Small intestine (tissue), 7 donors: ENCODE data around the gene MMP24OS. TPM values are rescaled to one million over a fixed set of nuclear protein-coding genes. Genes with fewer than 3 reads are reported as not detected.
"Not testable (repeated sequence)": the region's sequence is repeated elsewhere in the genome, so short reads cannot be mapped to it uniquely, and the experiment has no call there.

Source experiments
- DNase-seq, 2 donors: peaks; one replicate each; pipeline versions ENCODE4 v3.0.0 to v3.0.0-alpha.2; 2013
- FAIRE-seq: peaks from 2 replicates; lab custom pipeline; 2012; peaks lifted over from hg19 to GRCh38; lab: Jason Lieb, UNC
- H3K27ac ChIP-seq, 3 donors: one replicate each; pipeline ENCODE4 v1.5.1; 2013; ENCODE audit warnings: low read length in 2 of 3, mild to moderate bottlenecking in 2 of 3, control low read depth in 1 of 3, inconsistent platforms in 1 of 3, low read depth in 1 of 3, moderate library complexity in 1 of 3
- H3K27me3 ChIP-seq, 3 donors: one replicate each; pipeline ENCODE4 v1.6.1; 2013; ENCODE audit warnings: low read length in 3 of 3, inconsistent platforms in 1 of 3; ENCODE audit not compliant: control insufficient read depth in 3 of 3, insufficient read depth in 3 of 3
- H3K36me3 ChIP-seq, 3 donors: one replicate each; pipeline ENCODE4 v1.6.1; 2013; ENCODE audit warnings: low read length in 3 of 3, inconsistent platforms in 1 of 3, low read depth in 1 of 3, mild to moderate bottlenecking in 1 of 3, moderate library complexity in 1 of 3; ENCODE audit not compliant: control insufficient read depth in 3 of 3, insufficient read depth in 2 of 3
- H3K4me1 ChIP-seq, 3 donors: one replicate each; pipeline ENCODE4 v1.6.1; 2013; ENCODE audit warnings: low read length in 2 of 3, inconsistent platforms in 1 of 3, low read depth in 1 of 3, mild to moderate bottlenecking in 1 of 3, moderate library complexity in 1 of 3; ENCODE audit not compliant: control insufficient read depth in 3 of 3, insufficient read depth in 2 of 3
- H3K4me3 ChIP-seq, 3 donors: one replicate each; pipeline ENCODE4 v1.5.1; 2013; ENCODE audit warnings: low read length in 3 of 3, control low read depth in 1 of 3, inconsistent platforms in 1 of 3, low read depth in 1 of 3, mild to moderate bottlenecking in 1 of 3, moderate library complexity in 1 of 3
- H3K9me3 ChIP-seq, 2 donors: one replicate each; pipeline ENCODE4 v1.6.1; 2013; ENCODE audit warnings: low read depth in 1 of 2, low read length in 1 of 2; ENCODE audit not compliant: control insufficient read depth in 2 of 2, insufficient read depth in 1 of 2
- WGBS, 3 donors: extraction: QIAGEN DNeasy Blood & Tissue Kit; methylation state at CpG; one replicate each; pipeline ENCODE4 v1.1.7; 2013; 5-methylcytosine and 5-hydroxymethylcytosine counted together
- polyA plus RNA-seq, 4 donors: library from polyadenylated mRNA; stranded (reverse) in 3 of 4; unstranded in 1 of 4; fragments of 200-250 nt in 3 of 4; fragments of 120-200 nt in 1 of 4; gene quantifications; one replicate each; pipeline versions ENCODE4 v1.2.1 to v1.2.3, GENCODE V29; 2013
- donor health status: healthy with polysubstance abuse.
- donor health status: control.
- donor health status: control.
- donor health status: Bipolar disorder and iron deficiency.
- donor health status: healthy.

MMP24OS gene
- polyA plus RNA-seq, 4 donors, result 28.4 to 88.8 (median 56.3) TPM

DNA sequence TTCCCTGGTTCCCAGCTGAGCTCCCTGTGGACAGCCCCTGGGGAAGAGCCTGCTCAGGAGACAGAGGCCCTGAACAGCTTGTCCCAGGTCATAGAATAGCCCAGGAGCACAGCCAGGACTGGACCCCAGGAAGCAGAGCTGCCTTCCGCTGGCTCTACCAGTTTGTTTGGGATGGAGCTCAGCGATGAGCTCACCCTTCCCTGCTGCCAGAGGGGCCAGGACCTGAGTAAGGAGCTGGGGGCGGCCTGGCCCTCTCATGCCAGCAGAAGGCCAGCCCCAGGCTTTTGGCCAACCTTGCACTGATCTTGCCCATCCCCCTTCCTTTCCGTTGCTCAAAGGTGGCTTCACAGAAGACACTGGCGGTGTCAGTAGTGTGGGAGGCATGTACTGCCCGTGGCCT lies 17.5 kb downstream of the MMP24OS start:
- Histone ChIP-seq H3K4me3 (no peak overlapping the region), H3K27me3 (no peaks in the 10 kb centered on the region), H3K27ac (no peak overlapping the region), H3K4me1 (peaks cover 0 to 17% (median 7%) of the 10 kb centered on the region in 3 donors), H3K36me3 (peaks cover 0 to 44% (median 0%) of the 10 kb centered on the region in 3 donors), H3K9me3 (no peaks in the 10 kb centered on the region)
- FAIRE-seq, result no peak
- DNase-seq, result no peak
- WGBS, 3 donors, result 87 to 92% (median 89%) methylated on average over 6 of the region's 6 CpGs

DNA sequence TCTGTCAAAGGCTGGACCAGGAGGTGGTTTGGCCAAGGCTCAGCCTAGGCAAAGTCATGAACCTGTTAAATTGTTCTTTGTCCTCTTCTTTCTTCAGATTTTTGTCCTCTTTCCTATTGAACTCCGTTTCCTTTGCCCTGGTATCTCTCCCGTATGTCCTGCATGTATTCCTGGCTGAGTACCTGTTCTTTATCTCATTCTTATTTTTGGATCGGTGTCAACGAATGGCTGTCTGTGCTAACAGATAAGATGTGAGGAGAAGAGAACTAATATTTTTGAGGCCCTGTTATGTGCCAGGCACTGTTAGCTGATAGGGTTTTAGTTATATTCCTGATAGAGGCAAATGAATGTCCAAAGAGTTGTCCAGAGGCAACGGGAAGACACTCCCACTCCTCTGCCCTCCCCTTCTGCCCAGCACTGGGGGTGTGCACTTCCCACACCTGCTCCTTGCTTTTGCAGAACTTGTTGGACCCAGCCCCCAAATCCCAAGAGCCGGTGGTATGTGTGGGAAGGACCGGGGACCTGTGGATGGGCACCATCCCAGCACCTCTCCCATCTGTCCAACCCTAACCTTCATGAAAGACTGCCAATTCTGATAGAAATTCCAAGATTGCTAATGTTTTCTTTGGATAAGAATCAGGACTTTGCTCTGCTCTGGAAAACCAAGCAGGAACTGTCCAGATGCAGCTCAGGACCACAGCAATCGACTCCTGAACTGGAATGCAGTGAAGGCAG lies 20.6 kb downstream of the MMP24OS start:
- Histone ChIP-seq H3K27ac (peak overlapping the region in 1 of 3 donors; percentile 13), H3K4me1 (peaks cover 2 to 6% (median 3%) of the 10 kb centered on the region in 3 donors), H3K9me3 (no peaks in the 10 kb centered on the region), H3K4me3 (no peak overlapping the region), H3K36me3 (peaks cover 0 to 33% (median 0%) of the 10 kb centered on the region in 3 donors), H3K27me3 (no peaks in the 10 kb centered on the region)
- FAIRE-seq (no peak), DNase-seq (peak in 1 of 2 donors; percentile 54)
- 14 to 55% (median 31%) methylated on average over 8 of the region's 8 CpGs for WGBS, 3 donors

DNA sequence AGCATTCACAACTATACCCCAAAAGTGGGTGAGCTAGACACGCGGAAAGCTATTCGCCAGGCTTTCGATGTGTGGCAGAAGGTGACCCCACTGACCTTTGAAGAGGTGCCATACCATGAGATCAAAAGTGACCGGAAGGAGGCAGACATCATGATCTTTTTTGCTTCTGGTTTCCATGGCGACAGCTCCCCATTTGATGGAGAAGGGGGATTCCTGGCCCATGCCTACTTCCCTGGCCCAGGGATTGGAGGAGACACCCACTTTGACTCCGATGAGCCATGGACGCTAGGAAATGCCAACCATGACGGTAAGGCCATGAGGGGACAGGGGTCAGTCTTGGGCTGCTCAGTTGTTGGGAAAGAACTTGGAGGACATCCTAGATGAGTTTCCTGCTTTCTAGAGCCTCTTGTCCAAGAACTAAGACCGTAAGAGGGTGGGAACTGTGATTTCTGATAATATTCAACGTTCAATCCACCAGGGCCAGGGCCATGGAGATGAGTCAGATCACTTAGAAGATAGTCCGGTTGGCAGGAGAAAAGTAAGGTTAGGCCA lies 23.4 kb downstream of the MMP24OS start:
- FAIRE-seq, result no peak
- WGBS, 3 donors, result 89 to 92% (median 91%) methylated on average over 12 of the region's 12 CpGs

DNA sequence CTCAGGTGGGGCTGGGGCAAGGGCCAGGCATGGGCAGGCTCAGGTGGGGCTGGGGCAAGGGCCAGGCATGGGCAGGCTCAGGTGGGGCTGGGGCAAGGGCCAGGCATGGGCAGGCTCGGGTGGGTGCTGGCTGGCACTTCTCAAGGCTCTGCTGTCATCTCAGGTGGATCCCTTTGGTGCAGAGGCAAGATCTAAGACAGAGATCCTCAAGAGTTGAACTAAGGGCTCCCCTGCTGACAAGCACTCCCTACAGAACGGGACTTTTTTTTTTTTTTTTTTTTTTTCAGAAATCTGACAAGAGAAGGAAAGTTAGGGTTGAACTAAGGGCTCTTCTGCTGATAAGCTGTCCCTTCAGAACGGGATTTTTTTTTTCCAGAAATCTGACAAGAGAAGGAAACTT lies 24.9 kb downstream of the MMP24OS start:
- Histone ChIP-seq H3K27me3 (no peaks in the 10 kb centered on the region), H3K27ac (peak overlapping the region in 1 of 3 donors; percentile 22), H3K9me3 (no peaks in the 10 kb centered on the region), H3K36me3 (peaks cover 0 to 14% (median 0%) of the 10 kb centered on the region in 3 donors), H3K4me1 (peaks cover 3 to 7% (median 6%) of the 10 kb centered on the region in 3 donors), H3K4me3 (no peak overlapping the region)
- DNase-seq (peak in 1 of 2 donors; percentile 52), FAIRE-seq (no peak)
- WGBS, 3 donors, result 10 to 54% (median 23%) methylated on average over 3 of the region's 3 CpGs

More for the DNA sequence above, 23.4 kb downstream of the MMP24OS start:
- Histone ChIP-seq H3K27ac (no peak overlapping the region), H3K4me3 (no peak overlapping the region), H3K4me1 (peaks cover 3 to 7% (median 6%) of the 10 kb centered on the region in 3 donors), H3K36me3 (peaks cover 0 to 16% (median 0%) of the 10 kb centered on the region in 3 donors), H3K9me3 (no peaks in the 10 kb centered on the region), H3K27me3 (no peaks in the 10 kb centered on the region)
- no peak for DNase-seq

DNA sequence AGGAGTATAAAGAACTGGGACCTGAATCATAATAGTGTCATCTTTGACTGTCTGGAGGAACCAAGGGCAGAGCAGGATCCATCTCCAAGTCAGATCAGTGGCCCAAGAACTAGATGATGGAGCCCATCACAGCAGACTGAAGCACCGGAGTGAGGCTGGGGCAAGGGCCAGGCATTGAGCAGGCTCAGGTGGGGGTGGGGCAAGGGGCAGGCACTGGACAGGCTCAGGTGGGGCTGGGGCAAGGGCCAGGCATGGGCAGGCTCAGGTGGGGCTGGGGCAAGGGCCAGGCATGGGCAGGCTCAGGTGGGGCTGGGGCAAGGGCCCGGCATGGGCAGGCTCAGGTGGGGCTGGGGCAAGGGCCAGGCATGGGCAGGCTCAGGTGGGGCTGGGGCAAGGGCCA lies 25.3 kb downstream of the MMP24OS start:
- Histone ChIP-seq H3K27ac (peak overlapping the region in 2 of 3 donors; percentile 80 to 84), H3K36me3 (peaks cover 0 to 14% (median 0%) of the 10 kb centered on the region in 3 donors)
- H3K27me3 ChIP-seq, FAIRE-seq, H3K4me1 ChIP-seq, H3K9me3 ChIP-seq, H3K4me3 ChIP-seq: not testable (repeated sequence)
- peak in 1 of 2 donors; percentile 71 for DNase-seq
- 19 to 69% (median 50%) methylated on average over 1 to 2 of the region's 2 CpGs for WGBS, 3 donors

DNA sequence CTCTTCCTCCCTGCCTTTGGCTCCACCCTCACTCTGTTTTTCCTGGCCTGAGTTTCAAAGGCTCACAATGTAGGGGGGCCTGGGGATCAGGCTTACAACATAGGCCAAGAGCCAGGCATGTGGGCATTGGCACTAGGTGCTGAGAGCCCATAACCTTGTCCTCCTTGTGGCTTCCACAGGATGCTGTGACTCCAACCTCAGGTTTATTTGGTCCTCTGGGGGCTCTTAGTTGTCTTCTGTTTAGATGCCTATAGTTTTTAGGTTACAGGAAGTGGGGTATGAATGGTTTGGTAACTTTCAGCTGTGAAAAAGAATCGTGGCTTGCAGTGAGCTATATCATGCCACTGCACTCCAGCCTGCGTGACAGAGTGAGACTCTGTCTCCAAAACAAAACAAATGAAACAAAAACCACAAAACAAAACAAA lies 25.9 kb downstream of the MMP24OS start:
- Histone ChIP-seq H3K27me3 (no peaks in the 10 kb centered on the region), H3K4me3 (no peak overlapping the region), H3K4me1 (peaks cover 0 to 5% (median 3%) of the 10 kb centered on the region in 3 donors), H3K9me3 (no peaks in the 10 kb centered on the region), H3K36me3 (peaks cover 0 to 14% (median 0%) of the 10 kb centered on the region in 3 donors), H3K27ac (peak overlapping the region in 2 of 3 donors; percentile 80 to 84)
- DNase-seq (peak in 1 of 2 donors; percentile 52), FAIRE-seq (no peak)
- WGBS, 3 donors, result 39 to 56% (median 42%) methylated on average over 2 of the region's 2 CpGs

DNA sequence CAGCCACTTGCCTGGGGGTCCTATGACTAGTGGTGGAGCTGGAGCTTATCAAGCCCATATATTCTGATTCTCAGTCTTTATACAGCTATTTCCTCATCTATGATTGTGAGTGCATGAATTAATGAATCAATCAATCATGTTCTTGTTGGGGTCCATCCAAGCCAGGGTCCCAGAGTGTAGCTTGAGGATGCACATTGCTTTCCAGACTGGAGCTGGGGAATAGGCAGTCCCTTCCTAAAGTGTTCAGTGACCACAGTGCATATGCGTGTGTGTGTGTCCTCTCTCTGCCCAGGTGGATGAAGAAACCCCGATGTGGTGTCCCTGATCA lies 26.3 kb downstream of the MMP24OS start:
- 75 to 88% (median 85%) methylated on average over 2 of the region's 2 CpGs for WGBS, 3 donors
- DNase-seq (no peak), FAIRE-seq (no peak)
- peak overlapping the region in 2 of 3 donors; percentile 36 to 84 for H3K27ac ChIP-seq
- peaks cover 0 to 14% (median 0%) of the 10 kb centered on the region in 3 donors for H3K36me3 ChIP-seq
- no peaks in the 10 kb centered on the region for H3K27me3 ChIP-seq
- no peaks in the 10 kb centered on the region for H3K9me3 ChIP-seq
- peaks cover 0 to 5% (median 3%) of the 10 kb centered on the region in 3 donors for H3K4me1 ChIP-seq
- H3K4me3 ChIP-seq, result no peak overlapping the region

DNA sequence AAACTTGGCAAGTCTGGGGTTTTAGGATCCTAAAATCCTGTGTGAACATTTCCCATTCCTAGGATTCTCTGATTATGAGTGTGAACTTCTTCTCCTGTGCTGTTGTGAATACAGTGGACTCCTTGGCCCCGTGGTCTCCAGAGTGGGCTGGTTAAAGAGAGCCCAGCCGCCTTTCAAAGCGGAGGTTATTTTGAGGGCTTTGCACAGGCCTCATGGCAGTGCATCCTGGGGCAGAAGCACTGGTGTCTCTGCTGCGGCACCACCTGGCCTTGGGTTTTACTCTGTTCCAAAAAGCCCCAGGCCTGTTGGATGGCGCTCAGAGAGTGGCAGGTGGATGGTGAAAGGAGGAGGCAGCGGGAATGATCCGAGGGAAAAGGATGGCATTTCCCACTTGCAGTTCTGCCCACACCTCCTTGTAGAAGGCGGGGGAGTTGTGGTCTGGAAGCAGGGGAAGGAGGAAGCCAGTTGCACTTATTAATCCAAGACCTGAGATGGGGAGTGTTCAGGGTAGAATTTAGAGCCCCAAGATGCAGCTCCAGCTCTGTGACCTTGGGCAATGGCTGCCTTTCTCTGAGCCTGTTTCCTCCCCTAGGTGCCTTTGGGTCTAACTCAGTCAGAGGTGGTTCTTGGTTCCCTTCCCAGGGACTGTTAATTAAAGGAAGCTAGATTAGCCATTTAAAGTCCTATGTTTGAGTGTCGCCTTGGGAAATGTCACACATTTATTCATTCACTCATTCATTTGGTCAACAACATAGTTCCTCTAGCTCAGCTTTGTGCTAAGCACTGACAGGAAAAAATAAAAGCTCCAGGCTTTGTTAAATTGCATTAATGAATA lies 29.1 kb downstream of the MMP24OS start:
- H3K36me3 ChIP-seq, result peaks cover 0 to 8% (median 0%) of the 10 kb centered on the region in 3 donors
- no peak overlapping the region for H3K27ac ChIP-seq
- DNase-seq (no peak), FAIRE-seq (no peak)
- H3K27me3 ChIP-seq, result no peaks in the 10 kb centered on the region
- H3K4me3 ChIP-seq, result no peak overlapping the region
- H3K9me3 ChIP-seq, result no peaks in the 10 kb centered on the region
- peaks cover 0 to 5% (median 3%) of the 10 kb centered on the region in 3 donors for H3K4me1 ChIP-seq
- WGBS, 3 donors, result 85 to 91% (median 89%) methylated on average over 9 of the region's 9 CpGs
